Large intestine (tissue), 3 donors: ENCODE measurements around the gene KRTAP4-4. TPM values are rescaled to one million over a fixed set of nuclear protein-coding genes. Genes with fewer than 3 reads are reported as not detected.
"Not testable (repeated sequence)": the region's sequence is repeated elsewhere in the genome, so short reads cannot be mapped to it uniquely, and the experiment has no call there.

ENCODE experiments used
- DNase-seq, 2 donors: peaks; one replicate each; pipeline versions ENCODE4 v3.0.0 to v3.0.0-alpha.2; 2013
- H3K27ac ChIP-seq: one replicate; pipeline ENCODE4 v1.5.1; 2013; ENCODE audit warnings: low read length
- H3K27me3 ChIP-seq: 2 replicates; pipeline ENCODE4 v1.6.1; 2013; ENCODE audit warnings: low read length; ENCODE audit not compliant: control insufficient read depth, insufficient read depth
- H3K36me3 ChIP-seq: 2 replicates; pipeline ENCODE4 v1.6.1; 2013; ENCODE audit warnings: low read length; ENCODE audit not compliant: control insufficient read depth, insufficient read depth
- H3K4me1 ChIP-seq: one replicate; pipeline ENCODE4 v1.6.1; 2013; ENCODE audit warnings: low read length; ENCODE audit not compliant: control insufficient read depth, insufficient read depth
- H3K4me3 ChIP-seq: one replicate; pipeline ENCODE4 v1.5.1; 2013; ENCODE audit warnings: low read length
- H3K9me3 ChIP-seq: one replicate; pipeline ENCODE4 v1.6.1; 2013; ENCODE audit warnings: mild to moderate bottlenecking, low read depth, low read length, moderate library complexity; ENCODE audit not compliant: control insufficient read depth
- WGBS: methylation state at CpG from one replicate; pipeline ENCODE4 v1.1.5; 2013; ENCODE audit warnings: low lambda C conversion rate; ENCODE audit not compliant: insufficient coverage; 5-methylcytosine and 5-hydroxymethylcytosine counted together
- polyA plus RNA-seq: library from polyadenylated mRNA; unstranded; fragments of 120-200 nt; gene quantifications from one replicate; pipeline ENCODE4 v1.2.1, GENCODE V29; 2013

Gene KRTAP4-4
- polyA plus RNA-seq, 1 donor = not detected

GRCh38 chr17:41126412-41126811 lies 34.1 kb downstream of the KRTAP4-4 start:
- WGBS = 97% methylated on average over 3 of the region's 3 CpGs
- H3K9me3 ChIP-seq = no peaks in the 10 kb centered on the region

GRCh38 chr17:41125064-41125463 lies 35.5 kb downstream of the KRTAP4-4 start:
- Histone ChIP-seq H3K27me3 (no peaks in the 10 kb centered on the region), H3K9me3 (no peaks in the 10 kb centered on the region), H3K4me3 (no peak overlapping the region), H3K4me1 (no peaks in the 10 kb centered on the region), H3K36me3 (no peaks in the 10 kb centered on the region), H3K27ac (no peak overlapping the region)
- no CpG with 5 or more reads among the region's 2 CpGs for WGBS
- no peak for DNase-seq

More at GRCh38 chr17:41126412-41126811, 34.1 kb downstream of the KRTAP4-4 start:
- no peak overlapping the region for H3K27ac ChIP-seq
- H3K36me3 ChIP-seq = no peaks in the 10 kb centered on the region
- DNase-seq = no peak
- no peaks in the 10 kb centered on the region for H3K27me3 ChIP-seq
- no peaks in the 10 kb centered on the region for H3K4me1 ChIP-seq
- no peak overlapping the region for H3K4me3 ChIP-seq

DNA sequence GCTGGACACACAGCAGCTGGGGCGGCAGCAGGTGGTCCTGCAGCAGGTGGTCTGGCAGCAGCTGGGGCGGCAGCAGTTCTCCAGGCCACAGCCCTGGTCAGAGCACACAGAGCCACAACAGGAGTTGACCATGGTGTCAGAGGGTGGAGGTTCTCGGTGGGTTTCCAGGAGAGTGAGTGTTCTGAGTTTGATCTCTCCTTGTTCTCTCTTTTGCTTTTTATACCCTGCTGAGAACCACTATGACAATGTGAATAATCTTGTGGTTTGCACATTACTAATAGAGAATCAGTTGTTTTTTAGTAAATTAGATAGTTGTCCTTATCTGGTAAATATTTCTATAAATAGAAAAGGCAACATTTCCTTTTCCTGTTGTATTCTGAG lies 36.6 kb downstream of the KRTAP4-4 start, which contains the start of gene KRTAP4-12:
TSS of gene KRTAP4-12 (minus strand) at position 192 of the 381 bp plus-strand sequence. CDS start at position 132, 60 bp downstream.
- DNase-seq, H3K27me3 ChIP-seq, H3K9me3 ChIP-seq, H3K27ac ChIP-seq, H3K4me1 ChIP-seq, H3K36me3 ChIP-seq, H3K4me3 ChIP-seq: not testable (repeated sequence)
- no CpG with 5 or more reads among the region's 3 CpGs for WGBS

DNA sequence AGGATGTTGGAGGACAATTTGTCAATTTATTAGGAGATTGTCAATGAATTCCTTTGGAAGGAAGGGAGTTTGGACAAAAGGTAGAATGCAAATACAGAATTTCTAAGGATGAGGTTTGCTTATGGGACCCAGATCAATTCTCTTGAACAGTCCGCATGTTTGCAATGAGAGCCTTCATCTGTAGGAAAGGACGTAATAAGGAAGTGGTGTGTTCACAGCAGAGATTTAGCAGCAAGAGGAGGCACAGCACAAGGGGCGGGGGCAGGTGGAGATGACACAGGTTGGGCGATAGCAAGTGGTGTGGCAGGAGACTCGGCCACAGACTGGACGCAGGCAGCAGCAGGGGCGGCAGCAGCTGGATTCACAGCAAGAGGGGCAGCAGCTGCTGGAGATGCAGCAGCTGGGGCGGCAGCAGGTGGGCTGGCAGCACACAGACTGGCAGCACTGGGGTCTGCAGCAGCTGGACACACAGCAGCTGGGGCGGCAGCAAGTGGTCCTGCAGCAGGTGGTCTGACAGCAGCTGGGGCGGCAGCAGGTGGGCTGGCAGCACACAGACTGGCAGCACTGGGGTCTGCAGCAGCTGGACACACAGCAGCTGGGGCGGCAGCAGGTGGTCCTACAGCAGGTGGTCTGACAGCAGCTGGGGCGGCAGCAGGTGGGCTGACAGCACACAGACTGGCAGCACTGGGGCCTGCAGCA lies 37.1 kb downstream of the KRTAP4-4 start:
- DNase-seq, H3K27me3 ChIP-seq, H3K4me3 ChIP-seq, H3K27ac ChIP-seq, H3K9me3 ChIP-seq, H3K4me1 ChIP-seq, H3K36me3 ChIP-seq: not testable (repeated sequence)
- WGBS = no CpG with 5 or more reads among the region's 12 CpGs

DNA sequence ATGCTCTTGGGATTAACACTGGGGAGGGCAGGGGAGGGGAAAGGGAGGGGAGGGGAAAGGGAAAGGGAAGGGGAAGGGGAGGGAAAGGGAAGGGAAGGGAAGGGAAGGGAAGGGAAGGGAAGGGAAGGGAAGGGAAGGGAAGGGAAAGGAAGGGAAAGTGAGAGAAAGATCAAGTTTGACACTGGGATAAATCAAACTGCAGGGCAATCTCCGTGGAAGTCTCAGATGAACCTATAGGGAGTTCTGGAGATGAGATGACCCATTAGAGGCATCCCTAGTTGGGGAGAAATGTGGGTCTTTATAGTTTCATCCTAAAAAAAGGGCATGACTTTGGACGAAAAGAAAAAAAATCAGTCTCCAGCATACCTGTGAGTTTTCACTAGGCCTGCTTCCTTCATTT lies 38.8 kb downstream of the KRTAP4-4 start:
- Histone ChIP-seq H3K9me3 (no peaks in the 10 kb centered on the region), H3K27ac (no peak overlapping the region), H3K27me3 (no peaks in the 10 kb centered on the region), H3K36me3 (no peaks in the 10 kb centered on the region), H3K4me3 (no peak overlapping the region), H3K4me1 (no peaks in the 10 kb centered on the region)
- 60% methylated on average over 1 of the region's 2 CpGs for WGBS
- no peak for DNase-seq

DNA sequence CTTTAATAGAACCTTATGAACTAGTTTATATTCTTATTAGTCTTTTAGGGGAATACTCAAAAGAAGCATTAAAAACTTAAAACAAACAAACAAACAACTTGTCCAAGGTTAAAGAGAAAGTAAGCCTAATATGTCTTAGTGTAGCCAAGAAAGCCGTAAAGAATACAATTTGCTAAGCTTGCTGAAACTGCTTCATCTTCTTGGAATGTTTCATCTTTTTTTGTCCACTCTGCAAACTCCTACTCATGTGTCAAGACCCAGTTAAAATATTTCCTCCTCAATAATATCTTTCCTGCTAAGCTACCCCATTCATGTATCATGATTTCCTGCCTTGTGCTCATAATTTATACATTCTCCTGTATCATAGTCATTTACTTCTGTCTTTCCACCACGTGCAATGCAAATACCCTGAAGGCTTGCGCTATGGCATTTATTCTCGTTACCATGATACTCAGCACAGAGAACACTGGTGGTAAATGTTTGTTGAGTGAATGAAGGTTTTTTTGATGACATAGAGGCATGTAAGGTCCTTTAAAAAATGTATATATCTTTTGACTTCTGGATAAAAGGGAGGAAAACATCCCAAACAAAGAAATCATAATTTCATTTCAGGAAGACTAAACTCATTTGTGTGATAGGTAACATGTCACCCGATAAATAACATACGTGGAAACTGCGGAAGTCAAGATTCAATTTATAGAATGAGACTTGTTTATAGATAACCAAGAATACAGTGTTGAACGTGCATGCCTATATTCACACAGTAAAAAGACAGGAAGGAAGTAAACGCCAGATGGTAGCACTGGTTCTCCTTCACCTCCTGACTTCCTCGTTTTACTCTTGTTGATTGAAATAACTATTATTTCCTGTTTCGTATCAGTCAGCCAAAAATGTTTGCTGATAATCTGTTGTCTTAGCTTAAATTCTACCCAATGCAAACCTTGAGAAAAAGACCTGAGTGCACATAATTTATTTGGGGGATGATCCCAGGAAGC lies 40.6 kb downstream of the KRTAP4-4 start:
- not testable (repeated sequence) for H3K4me1 ChIP-seq, H3K27me3 ChIP-seq, H3K36me3 ChIP-seq, H3K4me3 ChIP-seq, DNase-seq, H3K27ac ChIP-seq, H3K9me3 ChIP-seq
- WGBS = 78% methylated on average over 5 of the region's 11 CpGs

DNA sequence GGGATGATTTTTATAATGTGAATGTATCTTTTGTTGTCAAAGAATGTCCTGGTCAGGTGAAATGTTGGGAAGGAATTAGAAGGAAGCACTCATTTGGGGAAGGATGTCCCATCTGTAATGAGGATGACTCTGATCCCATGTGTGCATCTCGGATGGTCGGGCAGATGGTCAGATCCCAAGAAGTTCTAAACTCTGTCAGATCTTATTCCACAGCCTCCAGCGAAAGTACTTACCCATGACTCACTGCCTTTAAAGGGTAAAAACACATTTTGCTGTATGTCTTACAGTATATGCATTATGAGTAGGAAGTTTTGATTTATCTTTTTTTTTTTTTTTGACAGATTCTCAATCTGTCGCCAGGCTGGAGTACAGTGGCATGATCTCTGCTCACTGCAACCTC lies 41.8 kb downstream of the KRTAP4-4 start:
- Histone ChIP-seq H3K27me3 (no peaks in the 10 kb centered on the region), H3K9me3 (no peaks in the 10 kb centered on the region), H3K4me1 (no peaks in the 10 kb centered on the region), H3K27ac (no peak overlapping the region), H3K36me3 (no peaks in the 10 kb centered on the region), H3K4me3 (no peak overlapping the region)
- DNase-seq = no peak
- WGBS = no CpG with 5 or more reads among the region's 4 CpGs

GRCh38 chr17:41117846-41118386 lies 42.6 kb downstream of the KRTAP4-4 start, which contains the start of gene KRTAP4-11:
KRTAP4-11 (minus strand) TSS chr17:41118373; CDS start chr17:41118315, 58 bp downstream.
- H3K4me3 ChIP-seq, H3K27ac ChIP-seq: not testable (repeated sequence)
- WGBS = 100% methylated on average over 1 of the region's 10 CpGs

DNA sequence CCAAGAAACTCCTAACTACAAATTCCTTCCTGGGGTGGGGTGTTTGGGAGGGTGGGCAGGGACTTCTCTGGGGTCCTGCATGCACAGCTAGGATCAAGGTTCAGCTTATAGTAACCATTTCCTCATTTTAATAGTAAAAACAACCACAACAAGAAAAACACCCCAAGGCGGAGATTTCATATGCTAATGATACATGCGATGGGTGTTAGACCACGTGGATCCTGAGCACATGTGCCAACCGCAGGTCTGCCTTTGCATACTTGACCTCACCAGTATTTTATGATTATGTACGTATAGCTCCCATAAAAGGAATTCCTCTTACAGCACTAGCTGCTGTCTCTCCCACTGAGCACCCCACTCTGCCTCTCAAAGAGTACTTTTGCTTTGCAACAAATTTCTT lies 44.3 kb downstream of the KRTAP4-4 start:
- Histone ChIP-seq H3K36me3 (no peaks in the 10 kb centered on the region), H3K27me3 (no peaks in the 10 kb centered on the region), H3K9me3 (no peaks in the 10 kb centered on the region), H3K4me3 (no peak overlapping the region), H3K27ac (no peak overlapping the region), H3K4me1 (no peaks in the 10 kb centered on the region)
- DNase-seq = no peak
- 40% methylated on average over 1 of the region's 5 CpGs for WGBS

More at GRCh38 chr17:41117846-41118386, 42.6 kb downstream of the KRTAP4-4 start, which contains the start of gene KRTAP4-11:
- not testable (repeated sequence) for H3K27me3 ChIP-seq, H3K4me1 ChIP-seq, H3K36me3 ChIP-seq, DNase-seq, H3K9me3 ChIP-seq

- H3K27me3 ChIP-seq = peaks cover 4% of the 10 kb centered on the region
- H3K36me3 ChIP-seq = no peaks in the 10 kb centered on the region
- no peaks in the 10 kb centered on the region for H3K4me1 ChIP-seq
- no peak overlapping the region for H3K27ac ChIP-seq
- no peak overlapping the region for H3K4me3 ChIP-seq
- no peaks in the 10 kb centered on the region for H3K9me3 ChIP-seq
- no peak for DNase-seq
- WGBS = 100% methylated on average over 1 of the region's 2 CpGs
Observed at GRCh38 chr17:41111151-41111885, 49.2 kb downstream of the KRTAP4-4 start.
